Spleen (tissue), 7 donors: ENCODE data around the gene KMT5C.

Source experiments
- POLR2A ChIP-seq, 3 donors: fragments of 450-650 bp; IDR thresholded peaks; one replicate each; pipeline ENCODE4 v1.5.1; 2017; ENCODE audit warnings: antibody characterized with exemption in 3 of 3, mild to moderate bottlenecking in 1 of 3
- POLR2AphosphoS5 ChIP-seq, 3 donors: sonication (generic); formaldehyde crosslinking; IDR thresholded peaks; one replicate each; pipeline ENCODE4 v1.5.1; 2017; ENCODE audit warnings: antibody characterized with exemption in 3 of 3
- TF ChIP-seq, protein P1 (sequence below), 11 experiments: fragments of 200-600 bp in 7 of 11; fragments of 450-650 bp in 4 of 11; sonication (generic) in 4 of 11; IDR thresholded peaks in 8 of 11; conservative IDR thresholded peaks in 3 of 11; 1 replicate in 7 of 11; 2 replicates in 4 of 11; pipeline versions ENCODE4 v1.4.0 to v1.8.0; 2016 to 2021; ENCODE audit warnings: antibody characterized with exemption in 11 of 11, inconsistent platforms in 4 of 11, mild to moderate bottlenecking in 1 of 11
- donor health status: DM: no; HTN: no; CAD: no; lungs with moderate emphysema.
- donor health status: DM: no; HTN: no; CAD: no.
- donor health status: DM: no; HTN: no; CAD: no.

DNA sequence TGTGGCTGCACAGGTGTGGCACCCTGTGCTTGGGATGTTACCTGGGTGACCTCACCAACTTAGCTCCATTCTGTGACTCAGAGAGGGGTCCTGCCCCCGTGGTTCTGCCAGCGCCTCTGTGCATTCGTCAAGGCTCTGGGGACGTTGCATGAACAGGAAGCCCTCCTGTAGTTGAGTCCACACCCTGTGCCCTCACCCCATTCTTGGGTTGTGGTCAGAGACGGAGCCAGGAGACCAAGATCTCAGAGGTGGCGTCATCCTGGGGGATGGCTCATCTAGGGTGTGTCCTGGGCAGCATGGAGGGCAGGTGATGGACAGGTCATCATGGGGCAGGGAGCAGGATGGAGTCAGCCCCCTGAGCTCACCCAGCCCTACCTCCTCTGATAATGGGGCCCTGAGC is 12.4 kb downstream of the KMT5C start:
- TF ChIP-seq, protein P1, sequence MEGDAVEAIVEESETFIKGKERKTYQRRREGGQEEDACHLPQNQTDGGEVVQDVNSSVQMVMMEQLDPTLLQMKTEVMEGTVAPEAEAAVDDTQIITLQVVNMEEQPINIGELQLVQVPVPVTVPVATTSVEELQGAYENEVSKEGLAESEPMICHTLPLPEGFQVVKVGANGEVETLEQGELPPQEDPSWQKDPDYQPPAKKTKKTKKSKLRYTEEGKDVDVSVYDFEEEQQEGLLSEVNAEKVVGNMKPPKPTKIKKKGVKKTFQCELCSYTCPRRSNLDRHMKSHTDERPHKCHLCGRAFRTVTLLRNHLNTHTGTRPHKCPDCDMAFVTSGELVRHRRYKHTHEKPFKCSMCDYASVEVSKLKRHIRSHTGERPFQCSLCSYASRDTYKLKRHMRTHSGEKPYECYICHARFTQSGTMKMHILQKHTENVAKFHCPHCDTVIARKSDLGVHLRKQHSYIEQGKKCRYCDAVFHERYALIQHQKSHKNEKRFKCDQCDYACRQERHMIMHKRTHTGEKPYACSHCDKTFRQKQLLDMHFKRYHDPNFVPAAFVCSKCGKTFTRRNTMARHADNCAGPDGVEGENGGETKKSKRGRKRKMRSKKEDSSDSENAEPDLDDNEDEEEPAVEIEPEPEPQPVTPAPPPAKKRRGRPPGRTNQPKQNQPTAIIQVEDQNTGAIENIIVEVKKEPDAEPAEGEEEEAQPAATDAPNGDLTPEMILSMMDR (IDR thresholded peaks at IDR 0.05 in 8 of 11, conservative IDR thresholded peaks at IDR 0.05 in 3 of 11): no peak
- TF ChIP-seq POLR2A (IDR thresholded peaks at IDR 0.05): no peak
- no peak for TF ChIP-seq POLR2AphosphoS5 (IDR thresholded peaks at IDR 0.05)
